HEK293 (cell line): Measurements from ENCODE around the gene RUNX1.
A peak's percentile ranks its signal among the peaks of the same experiment; 100 is the strongest.

Experiments
- CTCF ChIA-PET: fragments of 350-600 bp; formaldehyde crosslinking; extraction: SDS; loops from one replicate; lab custom pipeline; 2021; ENCODE audit warnings: antibody characterized with exemption; lab: Yijun Ruan, JAX
- POLR2A ChIA-PET: fragments of 300-600 bp; formaldehyde crosslinking; extraction: SDS; loops from one replicate; lab custom pipeline; 2020; ENCODE audit warnings: antibody characterized with exemption, inconsistent platforms; lab: Yijun Ruan, JAX
- H3K27ac ChIP-seq: fragments of 200-500 bp; sonication (Bioruptor generic); 2 replicates; pipeline ENCODE4 v1.5.1; 2014; ENCODE audit warnings: low read depth, low read length, control low read depth, inconsistent platforms; ENCODE audit errors: extremely low read depth
- H3K36me3 ChIP-seq, 2 experiments: fragments of 200-500 bp in 1 of 2; sonication (Bioruptor generic) in 1 of 2; 1 replicate in 1 of 2; 2 replicates in 1 of 2; pipeline ENCODE4 v1.5.1; 2014 to 2017; ENCODE audit warnings: inconsistent platforms in 2 of 2, low read length in 2 of 2; ENCODE audit not compliant: control insufficient read depth in 2 of 2, insufficient read depth in 1 of 2
- H3K4me1 ChIP-seq: fragments of 200-500 bp; sonication (Bioruptor generic); 2 replicates; pipeline ENCODE4 v1.5.1; 2014; ENCODE audit warnings: mild to moderate bottlenecking, low read length, inconsistent platforms; ENCODE audit not compliant: control insufficient read depth, insufficient read depth
- H3K4me3 ChIP-seq: 2 replicates; pipeline ENCODE4 v1.5.1; 2011; ENCODE audit warnings: low read depth, mild to moderate bottlenecking, control low read depth, low read length, moderate library complexity
- H3K9me3 ChIP-seq: fragments of 200-500 bp; sonication (Bioruptor generic); 2 replicates; pipeline ENCODE4 v1.5.1; 2014; ENCODE audit warnings: low read depth, low read length, inconsistent platforms; ENCODE audit not compliant: control insufficient read depth, insufficient read depth
- FEZF1 ChIP-seq: fragments of 450-650 bp; formaldehyde crosslinking; IDR thresholded peaks from 2 replicates; pipeline ENCODE4 v1.5.1; 2016; ENCODE audit warnings: missing biosample characterization, missing genetic modification characterization
- ZFP69B ChIP-seq: fragments of 450-650 bp; formaldehyde crosslinking; IDR thresholded peaks from 2 replicates; pipeline ENCODE4 v1.5.1; 2016; ENCODE audit warnings: missing biosample characterization, missing genetic modification characterization
- ZIC2 ChIP-seq: fragments of 450-650 bp; formaldehyde crosslinking; IDR thresholded peaks from 2 replicates; pipeline ENCODE4 v1.5.1; 2016; ENCODE audit warnings: missing biosample characterization, missing genetic modification characterization
- ZNF174 ChIP-seq: fragments of 450-650 bp; formaldehyde crosslinking; IDR thresholded peaks from 2 replicates; pipeline ENCODE4 v1.5.0; 2017; ENCODE audit warnings: missing biosample characterization, mild to moderate bottlenecking, missing genetic modification characterization
- ZNF266 ChIP-seq: fragments of 450-650 bp; formaldehyde crosslinking; IDR thresholded peaks from 2 replicates; pipeline ENCODE4 v1.5.1; 2016; ENCODE audit warnings: missing biosample characterization, missing genetic modification characterization, low read depth
- ZNF366 ChIP-seq: fragments of 450-650 bp; formaldehyde crosslinking; conservative IDR thresholded peaks from 2 replicates; pipeline ENCODE4 v1.5.1; 2016; ENCODE audit warnings: missing biosample characterization, missing genetic modification characterization
- ZNF473 ChIP-seq: fragments of 450-650 bp; formaldehyde crosslinking; IDR thresholded peaks from 2 replicates; pipeline ENCODE4 v1.5.1; 2017; ENCODE audit warnings: missing biosample characterization, missing genetic modification characterization
- ZNF623 ChIP-seq: fragments of 450-650 bp; formaldehyde crosslinking; IDR thresholded peaks from 2 replicates; pipeline ENCODE4 v1.5.1; 2016; ENCODE audit warnings: missing biosample characterization, missing genetic modification characterization
- ZNF768 ChIP-seq: fragments of 450-650 bp; formaldehyde crosslinking; IDR thresholded peaks from 2 replicates; pipeline ENCODE4 v1.5.1; 2018; ENCODE audit warnings: missing biosample characterization, mild to moderate bottlenecking, missing genetic modification characterization
- TF ChIP-seq, protein P1 (sequence below): fragments of 450-650 bp; formaldehyde crosslinking; IDR thresholded peaks from 2 replicates; pipeline ENCODE4 v1.5.1; 2016; ENCODE audit warnings: missing biosample characterization, missing genetic modification characterization
- TF ChIP-seq, protein P2 (sequence below): fragments of 450-650 bp; formaldehyde crosslinking; IDR thresholded peaks from 2 replicates; pipeline ENCODE4 v1.5.1; 2016; ENCODE audit warnings: missing biosample characterization, missing genetic modification characterization, low read depth
- TF ChIP-seq, protein P3 (sequence below): fragments of 450-650 bp; formaldehyde crosslinking; optimal IDR thresholded peaks from 2 replicates; pipeline ENCODE3; 2016; ENCODE audit warnings: missing biosample characterization, mild to moderate bottlenecking, missing genetic modification characterization

Gene RUNX1

DNA sequence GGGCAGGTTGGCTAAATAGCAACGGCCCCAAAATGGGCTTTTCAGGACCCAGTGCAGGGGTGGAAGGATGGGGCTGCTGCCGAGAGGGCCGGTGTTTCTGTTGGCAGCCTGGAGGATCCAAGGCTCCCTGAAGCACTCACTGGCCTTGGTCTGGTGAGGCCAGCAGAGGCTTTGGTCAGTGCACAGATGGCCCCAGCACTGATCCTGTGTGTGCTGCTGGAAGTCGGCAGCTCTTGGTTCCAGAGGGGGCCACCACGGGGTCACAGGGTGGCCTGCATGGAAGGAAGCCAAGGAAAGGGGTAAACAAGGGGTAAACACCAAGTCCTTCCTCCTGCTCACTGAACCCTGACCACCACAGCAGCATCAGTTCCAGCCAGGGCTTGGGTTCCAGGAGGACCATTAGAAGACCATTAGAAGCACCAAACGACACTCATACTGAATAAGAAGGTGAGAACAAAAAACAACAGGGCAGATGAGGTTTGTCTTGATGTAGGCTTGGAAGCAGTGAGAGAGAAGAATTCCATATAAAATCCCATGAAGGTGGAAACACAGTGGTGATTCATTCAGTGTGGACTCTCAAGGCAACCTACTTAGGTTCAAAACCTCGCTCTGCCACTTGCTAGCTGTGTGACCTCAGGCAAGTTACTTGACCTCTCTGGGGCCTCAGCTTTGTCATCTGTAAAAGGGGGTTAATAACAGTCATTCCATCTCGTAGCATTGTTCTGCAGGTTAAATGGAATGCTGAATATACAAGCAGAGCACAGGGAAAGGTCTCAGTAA is 184.5 kb downstream of the RUNX1 start:
- ChIA-PET POLR2A (interaction anchor here (0.8 to 2.1 kb wide), 6 partner anchors 11 to 24 kb away, joined by 3 to 9 read pairs (median 5); no protein-coding TSS in a partner anchor), CTCF (interaction anchor here (0.6 to 0.7 kb wide), 4 partner anchors 174 to 1205 kb away, joined by 3 to 4 read pairs (median 3); no protein-coding TSS in a partner anchor)
- H3K4me3 ChIP-seq: no peak overlapping the region
- no peak overlapping the region for H3K27ac ChIP-seq
- no peaks in the 10 kb centered on the region; a peak in 1 of 3 replicates for H3K36me3 ChIP-seq
- H3K4me1 ChIP-seq: peaks cover 5% of the 10 kb centered on the region; the same call in 1 of the 2 replicates
- TF ChIP-seq, protein P1, sequence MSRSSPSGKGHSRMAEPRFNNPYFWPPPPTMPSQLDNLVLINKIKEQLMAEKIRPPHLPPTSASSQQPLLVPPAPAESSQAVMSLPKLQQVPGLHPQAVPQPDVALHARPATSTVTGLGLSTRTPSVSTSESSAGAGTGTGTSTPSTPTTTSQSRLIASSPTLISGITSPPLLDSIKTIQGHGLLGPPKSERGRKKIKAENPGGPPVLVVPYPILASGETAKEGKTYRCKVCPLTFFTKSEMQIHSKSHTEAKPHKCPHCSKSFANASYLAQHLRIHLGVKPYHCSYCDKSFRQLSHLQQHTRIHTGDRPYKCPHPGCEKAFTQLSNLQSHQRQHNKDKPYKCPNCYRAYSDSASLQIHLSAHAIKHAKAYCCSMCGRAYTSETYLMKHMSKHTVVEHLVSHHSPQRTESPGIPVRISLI: no peak
- TF ChIP-seq ZNF768 (tag by site-specific recombination): peak; percentile 98
- H3K9me3 ChIP-seq: no peaks in the 10 kb centered on the region

DNA sequence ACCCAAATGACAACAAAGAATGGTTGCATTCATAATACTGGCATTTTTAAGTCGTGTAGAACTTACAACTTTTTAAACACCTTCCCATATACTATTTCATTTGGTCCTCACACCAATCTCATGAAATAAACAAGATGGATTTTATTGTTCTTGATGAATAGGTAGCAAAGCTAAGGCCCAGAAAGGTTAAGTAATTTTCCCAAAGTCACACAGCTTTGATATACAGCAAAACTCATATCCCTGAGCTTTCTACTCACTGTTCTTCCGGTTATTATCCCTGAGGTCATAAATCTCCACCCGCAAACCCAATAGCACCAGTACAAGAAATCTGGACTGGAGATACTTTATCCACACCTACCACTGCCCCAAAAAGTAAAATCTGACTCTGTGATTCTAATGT is 186.2 kb downstream of the RUNX1 start:
- H3K27ac ChIP-seq: no peak overlapping the region
- POLR2A ChIA-PET: interaction anchor here (0.7 to 2.1 kb wide), 4 partner anchors 14 to 25 kb away, joined by 5 to 9 read pairs (median 6); no protein-coding TSS in a partner anchor
- peaks cover 0 to 5% of the 10 kb centered on the region in 2 experiments; a peak in 1 of 3 replicates for H3K36me3 ChIP-seq
- H3K4me1 ChIP-seq: peaks cover 5% of the 10 kb centered on the region; the same call in 1 of the 2 replicates
- TF ChIP-seq ZNF473 (tag by site-specific recombination): no peak
- no peak for TF ChIP-seq ZIC2 (tag by site-specific recombination)
- no peak for TF ChIP-seq ZNF366 (tag by site-specific recombination)
- TF ChIP-seq, protein P2, sequence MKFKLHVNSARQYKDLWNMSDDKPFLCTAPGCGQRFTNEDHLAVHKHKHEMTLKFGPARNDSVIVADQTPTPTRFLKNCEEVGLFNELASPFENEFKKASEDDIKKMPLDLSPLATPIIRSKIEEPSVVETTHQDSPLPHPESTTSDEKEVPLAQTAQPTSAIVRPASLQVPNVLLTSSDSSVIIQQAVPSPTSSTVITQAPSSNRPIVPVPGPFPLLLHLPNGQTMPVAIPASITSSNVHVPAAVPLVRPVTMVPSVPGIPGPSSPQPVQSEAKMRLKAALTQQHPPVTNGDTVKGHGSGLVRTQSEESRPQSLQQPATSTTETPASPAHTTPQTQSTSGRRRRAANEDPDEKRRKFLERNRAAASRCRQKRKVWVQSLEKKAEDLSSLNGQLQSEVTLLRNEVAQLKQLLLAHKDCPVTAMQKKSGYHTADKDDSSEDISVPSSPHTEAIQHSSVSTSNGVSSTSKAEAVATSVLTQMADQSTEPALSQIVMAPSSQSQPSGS: no peak
- TF ChIP-seq ZNF623: no peak
- TF ChIP-seq ZFP69B (tag by site-specific recombination): no peak
- peak; percentile 78; the same call in 1 of the 2 replicates for TF ChIP-seq ZNF768 (tag by site-specific recombination)
- no peak for TF ChIP-seq ZNF174 (tag by site-specific recombination)
- no peak for TF ChIP-seq FEZF1 (tag by site-specific recombination)
- H3K4me3 ChIP-seq: no peak overlapping the region
- no peaks in the 10 kb centered on the region for H3K9me3 ChIP-seq
- CTCF ChIA-PET: interaction anchor here (1.5 kb wide), 1 partner anchor 117 kb away, joined by 8 read pairs; no protein-coding TSS in a partner anchor

DNA sequence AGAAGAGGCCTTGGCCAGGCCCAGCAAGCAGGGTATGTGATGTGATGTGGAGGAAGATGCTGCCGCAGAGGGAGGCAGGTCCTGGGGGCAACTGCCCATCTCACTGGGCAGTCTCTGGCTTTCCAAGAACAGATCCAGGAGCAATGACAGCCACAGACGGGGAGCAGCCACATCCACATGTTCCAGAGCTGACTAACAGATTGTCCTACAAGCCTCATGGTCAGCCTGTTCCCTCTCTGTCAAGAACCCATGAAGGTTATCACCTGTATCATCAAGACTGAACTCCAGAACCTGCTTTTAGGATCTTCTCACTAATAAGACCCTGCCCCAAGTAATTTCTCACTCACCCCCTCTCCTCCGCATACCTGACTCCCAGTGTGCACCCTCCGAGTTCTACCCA is 187.8 kb downstream of the RUNX1 start:
- Histone ChIP-seq H3K9me3 (no peaks in the 10 kb centered on the region), H3K27ac (no peak overlapping the region), H3K4me3 (no peak overlapping the region)
- POLR2A ChIA-PET: no interaction called here
- 0 out of 2 replicates have a peak, but pooled peaks have one; percentile 9 for TF ChIP-seq ZNF266 (tag by site-specific recombination)
- TF ChIP-seq, protein P3, sequence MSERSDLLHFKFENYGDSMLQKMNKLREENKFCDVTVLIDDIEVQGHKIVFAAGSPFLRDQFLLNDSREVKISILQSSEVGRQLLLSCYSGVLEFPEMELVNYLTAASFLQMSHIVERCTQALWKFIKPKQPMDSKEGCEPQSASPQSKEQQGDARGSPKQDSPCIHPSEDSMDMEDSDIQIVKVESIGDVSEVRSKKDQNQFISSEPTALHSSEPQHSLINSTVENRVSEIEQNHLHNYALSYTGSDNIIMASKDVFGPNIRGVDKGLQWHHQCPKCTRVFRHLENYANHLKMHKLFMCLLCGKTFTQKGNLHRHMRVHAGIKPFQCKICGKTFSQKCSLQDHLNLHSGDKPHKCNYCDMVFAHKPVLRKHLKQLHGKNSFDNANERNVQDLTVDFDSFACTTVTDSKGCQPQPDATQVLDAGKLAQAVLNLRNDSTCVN (tag by site-specific recombination): no peak
- TF ChIP-seq, all 188 proteins: peak for 1
- Histone ChIP-seq H3K4me1 (peaks cover 13% of the 10 kb centered on the region), H3K36me3 (peaks cover 0 to 7% of the 10 kb centered on the region in 2 experiments; a peak in 1 of 3 replicates)
- CTCF ChIA-PET: no interaction called here
